ENCODE measurements around the gene TSPAN4.

TSPAN4 gene

DNA sequence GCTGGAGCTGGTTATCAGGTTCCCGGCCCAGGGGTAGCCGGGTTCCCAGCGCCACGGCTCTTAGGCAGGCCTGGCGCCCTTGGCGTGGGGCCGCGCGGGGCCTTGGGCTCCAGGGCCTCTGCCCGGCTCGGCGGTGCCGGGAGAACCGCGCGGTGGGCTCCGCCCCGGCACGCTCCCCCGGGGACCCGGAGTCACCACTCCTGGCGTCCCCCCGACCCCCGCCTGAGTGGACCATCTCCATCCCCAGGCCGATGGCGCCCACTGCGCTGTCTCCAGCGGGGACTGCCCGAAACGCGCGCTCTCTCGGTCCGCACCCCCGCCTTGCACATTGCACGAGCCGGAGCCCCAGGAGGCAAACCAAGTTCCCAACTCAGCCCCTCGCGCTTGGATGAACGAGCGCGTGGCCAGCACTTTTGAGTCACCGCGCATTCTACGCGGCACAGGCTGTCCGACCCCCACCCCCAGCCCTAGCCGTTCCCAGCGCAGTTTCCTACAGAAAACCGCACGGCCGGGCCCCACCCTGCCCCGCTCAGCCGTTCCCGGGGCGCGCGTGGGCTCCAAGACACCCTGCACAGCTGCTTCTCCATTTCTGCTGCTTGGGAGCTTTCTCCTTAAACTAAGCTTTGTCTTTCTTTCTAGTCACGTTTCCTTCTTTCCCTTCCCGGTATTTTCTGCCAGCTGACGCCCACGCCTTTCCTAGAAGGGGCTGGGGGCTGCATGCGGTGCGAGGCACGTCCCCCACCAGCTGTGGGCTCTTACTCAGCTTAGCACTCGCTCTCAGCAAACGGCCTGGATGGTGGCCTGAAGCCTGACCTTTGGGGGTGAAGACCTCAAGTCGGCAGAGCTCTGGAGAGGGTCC is 68.6 kb downstream of the TSPAN4 start:
- no peaks in the 10 kb centered on the region for H3K9me3 ChIP-seq
- peak overlapping the region; percentile 91 for H3K4me3 ChIP-seq
- peaks cover 31% of the 10 kb centered on the region for H3K36me3 ChIP-seq
- H3K27me3 ChIP-seq, result no peaks in the 10 kb centered on the region
- peak overlapping the region; percentile 94 for H3K4me2 ChIP-seq
- no peak for TF ChIP-seq Cebpa-rat (IDR thresholded peaks at IDR 0.05)
- peaks cover 41% of the 10 kb centered on the region for H4K20me1 ChIP-seq
- peak overlapping the region; percentile 91 for H3K9ac ChIP-seq
- H3K4me1 ChIP-seq, result peaks cover 41% of the 10 kb centered on the region
- peak overlapping the region; percentile 96 for H3K27ac ChIP-seq

DNA sequence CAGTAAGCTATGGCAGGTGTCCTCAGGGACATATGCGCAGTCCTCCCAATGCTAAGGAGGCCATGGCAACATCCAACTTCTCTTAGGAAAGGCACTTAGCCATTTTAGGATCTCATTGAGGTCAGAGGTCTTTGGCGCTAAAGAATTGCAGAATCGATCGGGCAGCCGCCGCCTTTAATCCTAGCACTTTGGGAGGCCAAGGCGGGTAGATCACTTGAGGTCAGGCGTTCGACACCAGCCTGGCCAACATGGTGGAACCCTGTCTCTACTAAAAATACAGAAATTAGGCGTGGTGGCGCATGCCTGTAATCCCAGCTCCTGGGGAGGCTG is 69.2 kb downstream of the TSPAN4 start:
- Histone ChIP-seq H4K20me1 (peaks cover 36% of the 10 kb centered on the region), H3K27ac (peak overlapping the region; percentile 96), H3K36me3 (peaks cover 25% of the 10 kb centered on the region), H3K4me2 (peak overlapping the region; percentile 94), H3K4me1 (peaks cover 44% of the 10 kb centered on the region), H3K27me3 (no peaks in the 10 kb centered on the region), H3K9ac (peak overlapping the region; percentile 91), H3K4me3 (peak overlapping the region; percentile 91), H3K9me3 (no peaks in the 10 kb centered on the region)
- no peak for TF ChIP-seq Cebpa-rat (IDR thresholded peaks at IDR 0.05)

DNA sequence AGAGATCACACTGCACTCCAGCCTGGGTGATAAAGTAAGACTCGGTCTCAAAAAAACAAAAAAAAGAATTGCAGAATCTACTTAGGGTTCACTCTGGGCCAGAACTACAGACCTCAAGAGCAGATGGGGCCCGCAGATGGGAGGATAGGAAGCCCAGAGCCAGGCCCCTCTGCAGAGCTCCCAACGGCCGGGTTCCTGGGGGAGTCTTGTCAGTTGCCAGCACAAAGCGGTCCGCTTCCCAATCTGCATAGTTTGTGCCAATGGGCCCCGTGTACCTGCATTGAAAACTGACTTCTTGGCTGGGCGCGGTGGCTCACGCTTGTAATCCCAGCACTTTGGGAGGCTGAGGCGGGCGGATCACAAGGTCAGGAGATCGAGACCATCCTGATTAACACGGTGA is 69.6 kb downstream of the TSPAN4 start:
- Histone ChIP-seq H3K36me3 (peaks cover 21% of the 10 kb centered on the region; the same call in 1 of the 2 replicates), H3K4me2 (peak overlapping the region; percentile 94), H3K9me3 (no peaks in the 10 kb centered on the region), H3K4me1 (peaks cover 48% of the 10 kb centered on the region), H4K20me1 (peaks cover 31% of the 10 kb centered on the region), H3K27me3 (no peaks in the 10 kb centered on the region), H3K4me3 (no peak overlapping the region), H3K9ac (no peak overlapping the region), H3K27ac (no peak overlapping the region)
- TF ChIP-seq Cebpa-rat (IDR thresholded peaks at IDR 0.05), result no peak

- Histone ChIP-seq H3K27ac (no peak overlapping the region), H3K9me3 (no peaks in the 10 kb centered on the region), H4K20me1 (peaks cover 24% of the 10 kb centered on the region), H3K4me3 (no peak overlapping the region), H3K9ac (no peak overlapping the region), H3K27me3 (no peaks in the 10 kb centered on the region), H3K4me2 (no peak overlapping the region), H3K36me3 (peaks cover 14% of the 10 kb centered on the region; the same call in 1 of the 2 replicates), H3K4me1 (peaks cover 44% of the 10 kb centered on the region)
- no peak for TF ChIP-seq Cebpa-rat (IDR thresholded peaks at IDR 0.05)
Observed at GRCh38 chr11:913043-913442, 70.4 kb downstream of the TSPAN4 start.

- no peak overlapping the region for H3K4me2 ChIP-seq
- peaks cover 32% of the 10 kb centered on the region for H3K4me1 ChIP-seq
- peaks cover 2% of the 10 kb centered on the region; the same call in 1 of the 2 replicates for H3K36me3 ChIP-seq
- no peak overlapping the region for H3K4me3 ChIP-seq
- no peak for TF ChIP-seq Cebpa-rat (IDR thresholded peaks at IDR 0.05)
- H3K27ac ChIP-seq, result no peak overlapping the region
- peaks cover 12% of the 10 kb centered on the region for H4K20me1 ChIP-seq
- H3K9ac ChIP-seq, result no peak overlapping the region
- no peaks in the 10 kb centered on the region for H3K27me3 ChIP-seq
- no peaks in the 10 kb centered on the region for H3K9me3 ChIP-seq
Observed at GRCh38 chr11:914204-914603, 71.6 kb downstream of the TSPAN4 start.

- H3K27ac ChIP-seq, result no peak overlapping the region
- no peak for TF ChIP-seq Cebpa-rat (IDR thresholded peaks at IDR 0.05)
- no peaks in the 10 kb centered on the region for H3K27me3 ChIP-seq
- no peaks in the 10 kb centered on the region for H3K36me3 ChIP-seq
- H3K4me3 ChIP-seq, result no peak overlapping the region
- H3K4me2 ChIP-seq, result no peak overlapping the region
- H3K9me3 ChIP-seq, result no peaks in the 10 kb centered on the region
- peaks cover 25% of the 10 kb centered on the region for H3K4me1 ChIP-seq
- H4K20me1 ChIP-seq, result peaks cover 5% of the 10 kb centered on the region; the same call in 1 of the 2 replicates
- no peak overlapping the region for H3K9ac ChIP-seq
Observed at GRCh38 chr11:914747-915501, 72.3 kb downstream of the TSPAN4 start.

Measured in BLaER1 (cell line).